NCI-H526 (cell line): ENCODE results near the gene CST3.
A peak's percentile ranks its signal among the peaks of the same experiment; 100 is the strongest.
"Not testable (repeated sequence)": the region's sequence is repeated elsewhere in the genome, so short reads cannot be mapped to it uniquely, and the experiment has no call there.

Experiments
- DNase-seq, 2 experiments: peaks; one replicate each; lab custom pipeline; 2025; lab: John Stamatoyannopoulos, UW

CST3 gene

GRCh38 chr20:23628402-23629016 lies 9.2 kb downstream of the CST3 start:
- no peak for DNase-seq

GRCh38 chr20:23627501-23627900 lies 10.3 kb downstream of the CST3 start:
- DNase-seq: peak; percentile 58 to 68

GRCh38 chr20:23626040-23626620 lies 11.6 kb downstream of the CST3 start:
- DNase-seq: peak in 1 of 2 experiments; percentile 57

- DNase-seq: peak; percentile 95 to 96
Measured at GRCh38 chr20:23625236-23625964, 12.4 kb downstream of the CST3 start.

- no peak for DNase-seq
Measured at GRCh38 chr20:23624324-23624691, 13.4 kb downstream of the CST3 start.

GRCh38 chr20:23623666-23624323 lies 14.0 kb downstream of the CST3 start:
- peak in 1 of 2 experiments; percentile 19 for DNase-seq

DNA sequence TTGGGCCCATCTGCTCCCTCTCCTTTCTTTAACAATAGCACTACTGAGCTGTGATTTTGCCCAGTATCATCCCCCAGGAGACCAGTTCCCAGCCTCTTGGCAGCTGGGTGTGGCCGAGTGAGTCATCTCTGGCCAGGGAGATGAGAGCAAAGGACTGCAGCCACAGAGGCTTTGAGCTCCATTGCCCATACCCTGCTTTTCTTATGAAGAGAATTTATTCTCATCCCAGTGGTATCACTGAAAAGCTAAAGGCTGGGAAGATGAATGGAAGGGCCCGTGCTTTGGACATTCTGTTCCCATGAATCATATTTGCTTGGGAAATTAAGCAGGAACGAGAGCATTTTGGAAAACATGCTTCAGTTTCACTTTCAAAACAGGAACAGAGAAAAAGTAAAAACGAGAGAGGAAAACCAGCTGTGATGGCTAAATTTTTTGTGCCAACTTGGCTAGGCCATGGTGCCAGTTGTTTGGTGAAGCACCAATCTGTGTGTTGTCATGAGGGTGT lies 14.9 kb downstream of the CST3 start:
- peak in 1 of 2 experiments; percentile 17 for DNase-seq

DNA sequence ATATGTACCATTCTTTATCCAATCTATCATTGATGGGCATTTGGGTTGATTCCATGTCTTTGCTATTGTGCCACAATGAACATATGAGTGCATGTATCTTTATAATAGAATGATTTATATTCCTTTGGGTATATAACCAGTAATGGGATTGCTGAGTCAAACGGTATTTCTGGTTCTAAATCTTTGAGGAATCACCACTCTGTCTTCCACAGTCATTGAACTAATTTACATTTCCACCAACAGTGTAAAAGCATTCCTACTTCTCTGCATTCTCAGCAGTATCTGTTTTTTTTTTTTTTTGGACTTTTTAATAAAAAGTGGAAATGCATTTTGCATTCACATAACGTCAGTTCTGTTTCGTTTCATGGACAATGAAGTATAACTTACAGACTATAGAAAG lies 15.4 kb downstream of the CST3 start:
- DNase-seq: not testable (repeated sequence)

- not testable (repeated sequence) for DNase-seq
Measured at GRCh38 chr20:23620670-23621386, 16.9 kb downstream of the CST3 start.

DNA sequence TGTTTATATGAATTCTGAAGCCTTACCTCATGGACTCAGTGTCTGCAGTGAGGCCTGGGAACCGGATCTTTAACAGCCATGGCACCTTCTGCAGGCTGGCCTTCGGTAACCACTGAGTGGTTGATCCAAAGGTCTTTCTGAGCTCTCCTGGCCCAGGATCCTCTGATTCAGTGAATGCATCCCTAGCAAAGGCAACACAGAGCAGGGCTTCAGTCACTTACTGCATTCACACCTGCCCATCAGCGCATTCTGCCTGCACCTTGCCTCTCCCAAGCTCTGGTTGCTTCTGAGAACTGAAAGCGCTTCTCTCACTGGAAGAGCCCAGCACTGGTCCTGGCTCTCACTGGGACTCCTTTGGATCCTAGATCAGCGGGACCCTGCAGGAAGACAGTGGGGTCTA lies 23.6 kb downstream of the CST3 start:
- no peak for DNase-seq

GRCh38 chr20:23613676-23614075 lies 24.1 kb downstream of the CST3 start:
- DNase-seq: no peak

DNA sequence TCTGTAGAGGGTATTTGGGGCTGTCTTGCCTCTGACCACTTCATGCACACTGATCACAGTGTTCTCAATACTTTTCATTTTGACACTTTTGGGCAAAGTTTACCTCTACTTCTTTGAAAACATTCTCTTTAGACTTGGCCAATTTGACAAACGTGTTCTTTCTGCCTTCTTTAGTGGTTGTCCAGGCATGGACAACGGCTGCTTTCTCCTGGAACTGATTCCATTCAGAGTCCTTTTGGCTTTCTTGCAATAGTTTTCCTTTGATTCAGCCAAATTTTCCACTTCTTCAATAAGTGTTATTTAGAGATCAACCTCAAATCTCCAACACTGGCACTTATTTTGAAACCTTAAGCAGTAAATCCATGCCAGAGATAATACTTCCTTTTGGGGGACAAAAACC lies 25.4 kb downstream of the CST3 start:
- DNase-seq: no peak

- no peak for DNase-seq
Measured at GRCh38 chr20:23609486-23610109, 28.2 kb downstream of the CST3 start.

DNA sequence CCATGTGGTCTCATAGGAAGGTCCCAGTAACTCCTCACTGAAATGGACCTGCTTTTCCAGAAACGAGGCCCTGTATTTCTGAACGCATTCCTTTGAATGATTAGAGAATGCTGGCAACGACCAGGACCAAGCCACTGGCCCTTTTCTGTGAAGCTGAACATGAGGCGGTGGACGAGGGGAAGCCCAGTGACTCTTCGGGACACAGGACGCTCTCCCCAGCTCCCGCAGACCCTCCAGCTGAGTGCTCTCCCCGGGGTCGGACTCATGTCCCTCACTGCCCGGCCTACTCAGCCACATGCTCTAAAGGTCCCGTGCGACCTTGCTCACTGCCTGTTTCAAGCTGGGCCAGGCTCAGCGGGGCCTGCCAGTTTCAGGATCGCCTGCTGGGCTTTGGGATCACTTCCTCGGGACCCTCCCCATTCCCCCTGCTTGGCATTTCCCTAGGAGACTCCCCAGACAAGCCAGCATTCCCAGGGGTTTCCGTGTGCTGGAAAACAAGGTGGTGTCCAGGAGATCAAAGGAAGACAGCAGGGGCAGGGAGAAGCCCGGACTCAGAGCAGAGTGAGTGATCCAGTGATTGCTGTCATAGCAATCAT lies 29.4 kb downstream of the CST3 start:
- no peak for DNase-seq

DNA sequence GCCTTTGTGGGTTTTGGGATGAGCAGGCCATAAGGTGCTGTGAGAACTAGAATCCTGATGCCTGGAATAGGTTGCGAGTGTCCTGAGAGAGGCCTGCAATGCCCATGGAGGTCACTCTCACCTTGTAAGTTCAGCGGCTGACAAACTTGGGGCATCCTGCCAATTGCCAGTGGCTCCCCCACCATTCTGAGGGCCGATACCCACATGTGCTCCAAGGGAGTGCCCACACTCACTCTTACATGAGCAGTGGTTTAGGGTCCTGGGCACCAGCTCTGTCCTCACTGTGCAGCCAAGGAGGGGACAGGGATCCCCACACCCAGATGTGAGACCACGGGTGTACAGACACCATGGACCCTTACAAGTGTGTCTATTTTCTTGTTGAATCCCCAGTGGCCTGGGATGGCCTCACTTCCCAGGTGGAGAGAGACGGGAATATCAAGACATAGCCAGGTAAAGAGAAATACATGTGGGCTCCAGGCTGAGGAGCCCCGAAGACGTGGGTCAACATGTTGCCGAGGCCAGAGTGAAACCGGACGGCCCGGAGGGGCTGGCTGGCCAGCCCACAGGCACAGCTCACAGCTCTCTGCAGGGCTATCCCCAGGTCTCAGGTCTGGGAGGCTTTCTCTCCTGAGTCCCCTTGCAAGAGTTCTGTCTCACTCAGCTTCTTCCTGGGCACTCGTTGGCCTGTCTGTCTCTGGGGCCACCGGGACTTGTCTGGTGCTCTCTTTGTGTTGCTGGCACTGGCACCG lies 30.1 kb downstream of the CST3 start:
- DNase-seq: no peak

GRCh38 chr20:23606652-23607049 lies 31.1 kb downstream of the CST3 start:
- DNase-seq: peak; percentile 79 to 95

DNA sequence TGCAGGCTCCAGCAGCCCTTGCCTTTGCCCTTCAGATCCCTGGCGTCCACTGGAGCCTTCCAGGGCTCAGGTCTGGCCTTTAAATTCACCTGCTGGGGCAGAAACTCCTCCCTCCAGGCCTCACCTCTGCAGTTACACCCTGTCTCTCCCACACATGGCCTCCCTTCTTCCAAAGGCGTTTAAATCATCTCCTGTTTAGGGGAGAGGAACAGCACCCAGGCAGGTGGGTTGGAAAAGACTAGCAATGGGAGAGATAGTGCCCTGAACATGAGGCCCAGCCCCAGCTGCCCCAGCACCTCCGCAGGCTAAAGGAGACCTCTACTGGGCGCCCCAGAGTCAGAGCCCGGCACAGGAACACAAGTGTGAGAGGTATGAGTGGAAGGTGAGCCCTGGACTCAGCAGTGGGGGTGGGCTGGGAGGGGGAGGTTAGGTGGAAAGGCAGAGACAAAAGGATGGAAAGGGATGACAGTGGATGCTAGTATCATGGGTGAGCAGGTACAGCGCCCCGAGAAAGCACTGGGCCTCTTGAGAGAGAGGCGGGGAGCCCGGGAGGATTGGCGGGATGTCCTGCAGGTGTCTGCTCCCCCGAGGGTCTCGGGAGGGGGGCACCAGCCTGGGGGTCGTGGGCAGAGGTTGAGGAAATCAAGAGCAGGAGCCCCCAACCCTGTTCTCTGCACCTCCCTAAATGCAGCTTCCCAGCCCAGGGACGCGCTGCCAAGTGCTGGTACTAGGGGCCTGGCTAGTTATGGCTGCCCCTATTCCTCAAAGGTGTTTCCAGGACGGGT lies 31.7 kb downstream of the CST3 start, which contains the start of gene CST9:
Gene CST9 (minus strand): TSS at position 51 of the 785 bp plus-strand sequence. CDS start 53 bp downstream, outside the sequence.
- no peak for DNase-seq

GRCh38 chr20:23604306-23604705 lies 33.4 kb downstream of the CST3 start:
- no peak for DNase-seq

- no peak for DNase-seq
Measured at GRCh38 chr20:23603321-23603720, 34.4 kb downstream of the CST3 start.
